KBM-7 (cell line): ENCODE results near the gene XPA.

Experiments
- DNase-seq: peaks from one replicate; pipeline ENCODE4 v3.0.0-alpha.2; 2015
- in situ Hi-C: fragments of 300-500 bp; cut with MboI; formaldehyde crosslinking; loops from 2 replicates; pipeline ENCODE4 v1.14.3; 2020; ENCODE audit warnings: low sequenced_read_pairs, low pct_unique_long_range_greater_than_20kb, mixed read lengths

XPA gene

GRCh38 chr9:97627624-97628023 is 69.5 kb downstream of the XPA start:
- in situ Hi-C loops = no loop called here
- no peak for DNase-seq

GRCh38 chr9:97625620-97626019 is 71.5 kb downstream of the XPA start:
- DNase-seq = no peak
- in situ Hi-C loops = no loop called here
